Liver (tissue), 9 donors: ENCODE results near the gene RASGRP4. TPM values are rescaled to one million over a fixed set of nuclear protein-coding genes. Genes with fewer than 3 reads are reported as not detected.

ENCODE experiments used
- DNase-seq: peaks from one replicate; pipeline ENCODE4 v3.0.0-alpha.2; 2017; ENCODE audit warnings: low spot score
- H3K27ac ChIP-seq, 2 donors: one replicate each; pipeline ENCODE4 v1.7.0; 2013; ENCODE audit warnings: inconsistent platforms in 2 of 2, low read length in 2 of 2, control low read depth in 1 of 2, low read depth in 1 of 2, mild to moderate bottlenecking in 1 of 2
- H3K27me3 ChIP-seq, 4 donors: one replicate each; pipeline versions ENCODE4 v1.6.1 to v1.7.0; 2013; ENCODE audit warnings: low read length in 3 of 4, inconsistent platforms in 1 of 4, mild to moderate bottlenecking in 1 of 4, moderate library complexity in 1 of 4; ENCODE audit not compliant: control insufficient read depth in 4 of 4, insufficient read depth in 4 of 4
- H3K36me3 ChIP-seq, 4 donors: one replicate each; pipeline versions ENCODE4 v1.6.1 to v1.7.0; 2013; ENCODE audit warnings: low read length in 3 of 4, mild to moderate bottlenecking in 3 of 4, low read depth in 1 of 4, moderate library complexity in 1 of 4; ENCODE audit not compliant: control insufficient read depth in 4 of 4, insufficient read depth in 3 of 4
- H3K4me1 ChIP-seq, 4 donors: one replicate each; pipeline versions ENCODE4 v1.6.1 to v1.7.0; 2013; ENCODE audit warnings: low read length in 3 of 4, mild to moderate bottlenecking in 3 of 4, moderate library complexity in 1 of 4; ENCODE audit not compliant: control insufficient read depth in 4 of 4, insufficient read depth in 4 of 4
- H3K4me3 ChIP-seq, 3 donors: one replicate each; pipeline versions ENCODE4 v1.6.1 to v1.7.0; 2013; ENCODE audit warnings: low read length in 3 of 3, control low read depth in 1 of 3, low read depth in 1 of 3, mild to moderate bottlenecking in 1 of 3
- H3K9ac ChIP-seq, 2 donors: one replicate each; pipeline ENCODE4 v1.7.0; 2013; ENCODE audit warnings: low read length in 2 of 2, mild to moderate bottlenecking in 2 of 2, moderate library complexity in 2 of 2, control low read depth in 1 of 2, low read depth in 1 of 2
- H3K9me3 ChIP-seq, 4 donors: one replicate each; pipeline versions ENCODE4 v1.6.1 to v1.7.0; 2013; ENCODE audit warnings: low read length in 3 of 4; ENCODE audit not compliant: control insufficient read depth in 4 of 4
- CTCF ChIP-seq: fragments of 150-350 bp; IDR thresholded peaks from 2 replicates; pipeline ENCODE4 v1.5.1; 2017; ENCODE audit warnings: improper control_type of control experiment, low read depth, low read length; ENCODE audit not compliant: missing input control
- EGR1 ChIP-seq, 2 donors: IDR thresholded peaks; 2 replicates each; pipeline ENCODE4 v1.6.1; 2016 to 2018; ENCODE audit warnings: antibody characterized with exemption in 2 of 2, low read depth in 2 of 2
- FOXA1 ChIP-seq: IDR thresholded peaks from 2 replicates; pipeline ENCODE4 v1.6.1; 2016; ENCODE audit warnings: antibody characterized with exemption
- FOXA2 ChIP-seq: IDR thresholded peaks from 2 replicates; pipeline ENCODE4 v1.6.1; 2016; ENCODE audit warnings: antibody characterized with exemption
- GABPA ChIP-seq, 2 donors: IDR thresholded peaks in 1 of 2; conservative IDR thresholded peaks in 1 of 2; 2 replicates each; pipeline ENCODE4 v1.6.1; 2016; ENCODE audit warnings: antibody characterized with exemption in 2 of 2, mild to moderate bottlenecking in 1 of 2, moderate library complexity in 1 of 2
- HNF4A ChIP-seq, 2 donors: conservative IDR thresholded peaks; 2 replicates each; pipeline ENCODE4 v1.6.1; 2016; ENCODE audit warnings: antibody characterized with exemption in 2 of 2, mild to moderate bottlenecking in 2 of 2
- JUND ChIP-seq, 2 donors: IDR thresholded peaks; 2 replicates each; pipeline ENCODE4 v1.6.1; 2016; ENCODE audit warnings: antibody characterized with exemption in 2 of 2
- MAX ChIP-seq: IDR thresholded peaks from 2 replicates; pipeline ENCODE4 v1.6.1; 2016; ENCODE audit warnings: antibody characterized with exemption
- RXRA ChIP-seq, 2 donors: IDR thresholded peaks; 2 replicates each; pipeline ENCODE4 v1.6.1; 2017 to 2018; ENCODE audit warnings: antibody characterized with exemption in 2 of 2, mild to moderate bottlenecking in 1 of 2
- SP1 ChIP-seq: IDR thresholded peaks from 2 replicates; pipeline ENCODE4 v1.6.1; 2018; ENCODE audit warnings: antibody characterized with exemption, mild to moderate bottlenecking
- TAF1 ChIP-seq: conservative IDR thresholded peaks from 2 replicates; pipeline ENCODE4 v1.6.1; 2016; ENCODE audit warnings: antibody characterized with exemption, mild to moderate bottlenecking
- YY1 ChIP-seq: IDR thresholded peaks from 2 replicates; pipeline ENCODE4 v1.6.1; 2016; ENCODE audit warnings: antibody characterized with exemption, mild to moderate bottlenecking
- ZBTB33 ChIP-seq: IDR thresholded peaks from 2 replicates; pipeline ENCODE4 v1.6.1; 2016; ENCODE audit warnings: antibody characterized with exemption
- WGBS: extraction: QIAGEN DNeasy Blood & Tissue Kit; methylation state at CpG from one replicate; pipeline ENCODE4 v1.1.7; 2013; 5-methylcytosine and 5-hydroxymethylcytosine counted together
- polyA plus RNA-seq, 2 donors: library from polyadenylated mRNA; stranded (reverse) in 1 of 2; unstranded in 1 of 2; fragments of 200-250 nt in 1 of 2; fragments of >200 nt in 1 of 2; fragmentation: Nextera tagmentation in 1 of 2; extraction: Ambion mirVana in 1 of 2; gene quantifications; one replicate each; pipeline versions ENCODE4 v1.2.1 to v1.2.3, GENCODE V29; 2013 to 2015
- total RNA-seq, 2 donors: library from RNA; depleted of rRNA; stranded (reverse); fragments of >200 nt; gene quantifications; one replicate each; pipeline ENCODE4 v1.2.3, GENCODE V29; 2014
- TF ChIP-seq, protein P1 (sequence below): IDR thresholded peaks from 2 replicates; pipeline ENCODE4 v1.6.1; 2016; ENCODE audit warnings: antibody characterized with exemption
- donor health status: healthy.
- donor health status: healthy.
- donor health status: healthy.
- donor health status: healthy.
- donor health status: healthy.

The RASGRP4 gene
- total and polyA plus RNA-seq, 4 donors, result 0.60 to 2.4 (median 1.6) TPM

DNA sequence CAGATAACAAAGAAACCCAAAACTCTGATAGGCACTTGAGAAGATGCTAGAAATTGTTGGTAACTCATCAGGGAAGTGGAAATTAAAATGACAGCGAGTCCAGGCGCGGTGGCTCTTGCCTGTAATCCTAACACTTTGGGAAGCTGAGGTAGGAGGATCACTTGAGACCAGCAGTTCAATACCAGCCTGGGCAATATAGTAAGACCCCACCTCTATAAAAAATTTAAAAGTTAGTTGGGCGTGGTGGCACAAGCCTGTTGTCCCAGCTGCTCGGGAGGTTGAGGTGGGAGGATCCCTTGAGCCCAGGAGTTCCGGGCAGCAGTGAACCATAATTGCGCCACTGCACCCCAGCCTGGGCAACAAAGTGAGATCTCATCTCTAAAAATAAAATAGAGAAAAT is 4.9 kb upstream of the RASGRP4 start:
- H3K27me3 ChIP-seq, result peaks cover 0 to 9% (median 4%) of the 10 kb centered on the region in 4 donors
- H3K4me1 ChIP-seq, result peaks cover 0 to 2% (median 0%) of the 10 kb centered on the region in 4 donors
- H3K27ac ChIP-seq, result no peak overlapping the region
- WGBS, result 85% methylated on average over 7 of the region's 7 CpGs
- TF ChIP-seq, protein P1, sequence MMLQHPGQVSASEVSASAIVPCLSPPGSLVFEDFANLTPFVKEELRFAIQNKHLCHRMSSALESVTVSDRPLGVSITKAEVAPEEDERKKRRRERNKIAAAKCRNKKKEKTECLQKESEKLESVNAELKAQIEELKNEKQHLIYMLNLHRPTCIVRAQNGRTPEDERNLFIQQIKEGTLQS, result no peak
- TF ChIP-seq FOXA1 (no peak), SP1 (no peak), YY1 (no peak), TAF1 (no peak), MAX (no peak)
- no peaks in the 10 kb centered on the region for H3K9me3 ChIP-seq
- no peak overlapping the region for H3K4me3 ChIP-seq
- no peak for DNase-seq
- H3K9ac ChIP-seq, result no peak overlapping the region
- no peaks in the 10 kb centered on the region for H3K36me3 ChIP-seq

DNA sequence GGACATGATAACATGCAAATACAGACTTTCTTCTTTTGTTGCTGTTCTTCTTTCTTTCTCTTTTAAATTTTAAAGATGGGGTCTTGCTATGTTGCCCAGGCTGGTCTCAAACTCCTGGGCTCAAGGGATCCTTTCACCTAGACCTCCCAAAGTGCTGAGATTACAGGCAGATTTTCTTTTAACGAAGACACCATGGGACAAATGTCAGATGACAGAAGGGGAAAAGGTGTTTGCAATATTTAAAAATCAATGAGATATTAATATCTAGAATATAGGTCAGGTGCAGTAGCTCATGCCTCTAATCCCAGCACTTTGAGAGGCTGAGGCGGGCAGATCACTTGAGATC is 3.8 kb upstream of the RASGRP4 start:
- H3K4me3 ChIP-seq, result no peak overlapping the region
- 78% methylated on average over 2 of the region's 2 CpGs for WGBS
- no peaks in the 10 kb centered on the region for H3K36me3 ChIP-seq
- H3K4me1 ChIP-seq, result peaks cover 0 to 2% (median 0%) of the 10 kb centered on the region in 4 donors
- no peaks in the 10 kb centered on the region for H3K9me3 ChIP-seq
- H3K27me3 ChIP-seq, result peaks cover 0 to 9% (median 4%) of the 10 kb centered on the region in 4 donors
- H3K9ac ChIP-seq, result no peak overlapping the region
- no peak overlapping the region for H3K27ac ChIP-seq
- TF ChIP-seq CTCF (no peak), MAX (no peak), SP1 (no peak), ZBTB33 (no peak), TAF1 (no peak), FOXA1 (no peak), EGR1 (IDR thresholded peaks at IDR 0.05; ENCODE audit: low read depth in 2 of 2) (no peak), HNF4A (conservative IDR thresholded peaks at IDR 0.05) (no peak), FOXA2 (no peak), GABPA (IDR thresholded peaks at IDR 0.05 in 1 of 2, conservative IDR thresholded peaks at IDR 0.05 in 1 of 2) (no peak)
- no peak for DNase-seq

- H3K36me3 ChIP-seq, result no peaks in the 10 kb centered on the region
- no peak overlapping the region for H3K9ac ChIP-seq
- H3K4me1 ChIP-seq, result peaks cover 0 to 2% (median 0%) of the 10 kb centered on the region in 4 donors
- H3K27me3 ChIP-seq, result peaks cover 0 to 8% (median under 1%) of the 10 kb centered on the region in 4 donors
- H3K4me3 ChIP-seq, result no peak overlapping the region
- no peaks in the 10 kb centered on the region for H3K9me3 ChIP-seq
- TF ChIP-seq TAF1 (no peak), JUND (IDR thresholded peaks at IDR 0.05) (no peak), RXRA (IDR thresholded peaks at IDR 0.05) (no peak), ZBTB33 (no peak), CTCF (no peak)
- H3K27ac ChIP-seq, result no peak overlapping the region
- DNase-seq, result no peak
- WGBS, result 54% methylated on average over 14 of the region's 14 CpGs
Observed at GRCh38 chr19:38429055-38429810, 3.2 kb upstream of the RASGRP4 start.
